Measurements from ENCODE around the gene OR5A2.

DNA sequence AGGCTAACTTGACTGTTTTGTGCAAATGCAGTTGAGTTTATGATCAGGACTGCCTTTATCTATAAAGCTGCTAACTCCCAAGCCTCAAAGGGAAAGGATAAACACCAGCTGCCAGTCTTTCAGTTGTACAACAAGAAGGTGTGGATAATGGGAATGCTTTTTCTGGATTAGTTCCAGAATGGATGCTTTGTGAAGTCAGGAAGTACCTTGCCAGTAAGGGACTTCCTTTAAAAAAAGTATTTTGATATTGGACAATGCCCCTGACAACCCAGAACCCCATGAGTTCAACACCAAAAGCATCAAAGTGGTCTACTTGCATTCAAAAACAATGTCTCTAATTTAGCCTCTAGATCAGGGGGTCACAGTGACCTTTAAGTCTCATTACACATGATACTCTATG is 32.0 kb downstream of the OR5A2 start:
- TF ChIP-seq, protein P1, sequence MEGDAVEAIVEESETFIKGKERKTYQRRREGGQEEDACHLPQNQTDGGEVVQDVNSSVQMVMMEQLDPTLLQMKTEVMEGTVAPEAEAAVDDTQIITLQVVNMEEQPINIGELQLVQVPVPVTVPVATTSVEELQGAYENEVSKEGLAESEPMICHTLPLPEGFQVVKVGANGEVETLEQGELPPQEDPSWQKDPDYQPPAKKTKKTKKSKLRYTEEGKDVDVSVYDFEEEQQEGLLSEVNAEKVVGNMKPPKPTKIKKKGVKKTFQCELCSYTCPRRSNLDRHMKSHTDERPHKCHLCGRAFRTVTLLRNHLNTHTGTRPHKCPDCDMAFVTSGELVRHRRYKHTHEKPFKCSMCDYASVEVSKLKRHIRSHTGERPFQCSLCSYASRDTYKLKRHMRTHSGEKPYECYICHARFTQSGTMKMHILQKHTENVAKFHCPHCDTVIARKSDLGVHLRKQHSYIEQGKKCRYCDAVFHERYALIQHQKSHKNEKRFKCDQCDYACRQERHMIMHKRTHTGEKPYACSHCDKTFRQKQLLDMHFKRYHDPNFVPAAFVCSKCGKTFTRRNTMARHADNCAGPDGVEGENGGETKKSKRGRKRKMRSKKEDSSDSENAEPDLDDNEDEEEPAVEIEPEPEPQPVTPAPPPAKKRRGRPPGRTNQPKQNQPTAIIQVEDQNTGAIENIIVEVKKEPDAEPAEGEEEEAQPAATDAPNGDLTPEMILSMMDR (IDR thresholded peaks at IDR 0.05), result no peak
- no peak for TF ChIP-seq POLR2A (IDR thresholded peaks at IDR 0.05)

Measured in uterus (tissue), 2 donors.